Astrocyte of the spinal cord (primary cell): ENCODE data around the gene ITPKC.
"Not testable (repeated sequence)": the region's sequence is repeated elsewhere in the genome, so short reads cannot be mapped to it uniquely, and the experiment has no call there.

Experiments
- DNase-seq: peaks from one replicate; pipeline ENCODE4 v3.0.0; 2011; ENCODE audit warnings: low read depth, low spot score
- H3K4me3 ChIP-seq: 2 replicates; pipeline ENCODE4 v1.5.1; 2011; ENCODE audit warnings: low read depth, mild to moderate bottlenecking, low read length, moderate library complexity
- CTCF ChIP-seq: IDR thresholded peaks from 2 replicates; pipeline ENCODE4 v1.5.1; 2012; ENCODE audit warnings: low read depth, mild to moderate bottlenecking, low read length, inconsistent platforms
- in situ Hi-C: cut with HindIII; loops from 2 replicates; pipeline ENCODE4 v1.10.0; 2017; ENCODE audit warnings: low sequenced_read_pairs

ITPKC gene

GRCh38 chr19:40724855-40725254 lies 7.9 kb downstream of the ITPKC start:
- in situ Hi-C loops: no loop called here
- H3K4me3 ChIP-seq: no peak overlapping the region
- no peak for TF ChIP-seq CTCF
- no peak for DNase-seq

GRCh38 chr19:40726279-40726678 lies 9.4 kb downstream of the ITPKC start:
- no peak for DNase-seq
- no peak overlapping the region for H3K4me3 ChIP-seq
- in situ Hi-C loops: no loop called here
- no peak for TF ChIP-seq CTCF

GRCh38 chr19:40730065-40730464 lies 13.2 kb downstream of the ITPKC start:
- in situ Hi-C loops, H3K4me3 ChIP-seq, DNase-seq: not testable (repeated sequence)

GRCh38 chr19:40732304-40732703 lies 15.4 kb downstream of the ITPKC start:
- H3K4me3 ChIP-seq, DNase-seq, in situ Hi-C loops: not testable (repeated sequence)

- H3K4me3 ChIP-seq: no peak overlapping the region
- in situ Hi-C loops: no loop called here
- TF ChIP-seq CTCF: no peak
- DNase-seq: no peak
Observed at GRCh38 chr19:40733149-40733548, 16.2 kb downstream of the ITPKC start.

GRCh38 chr19:40735013-40735771 lies 18.3 kb downstream of the ITPKC start:
- H3K4me3 ChIP-seq: no peak overlapping the region
- in situ Hi-C loops: no loop called here
- no peak for DNase-seq
- no peak for TF ChIP-seq CTCF

- no peak for TF ChIP-seq CTCF
- no peak overlapping the region for H3K4me3 ChIP-seq
- no peak for DNase-seq
- in situ Hi-C loops: no loop called here
Observed at GRCh38 chr19:40736661-40737060, 19.7 kb downstream of the ITPKC start.
